ENCODE data around the gene MTOR.
"Not testable (repeated sequence)": the region's sequence is repeated elsewhere in the genome, so short reads cannot be mapped to it uniquely, and the experiment has no call there.

Gene MTOR

GRCh38 chr1:11180342-11180744 lies 82.0 kb downstream of the MTOR start:
- no peak for DNase-seq (ENCODE audit: low spot score)

- not testable (repeated sequence) for DNase-seq (ENCODE audit: low spot score)
Observed at GRCh38 chr1:11179749-11180148, 82.6 kb downstream of the MTOR start.

GRCh38 chr1:11179125-11179524 lies 83.2 kb downstream of the MTOR start:
- DNase-seq (ENCODE audit: low spot score) = no peak

- no peak for DNase-seq (ENCODE audit: low spot score)
Observed at GRCh38 chr1:11178021-11179015, 84.0 kb downstream of the MTOR start.

GRCh38 chr1:11176081-11176706 lies 86.2 kb downstream of the MTOR start:
- DNase-seq (ENCODE audit: low spot score) = no peak

GRCh38 chr1:11175461-11175860 lies 86.9 kb downstream of the MTOR start:
- no peak for DNase-seq (ENCODE audit: low spot score)

GRCh38 chr1:11174261-11174942 lies 87.9 kb downstream of the MTOR start:
- peak; percentile 68 for DNase-seq (ENCODE audit: low spot score)

- DNase-seq (ENCODE audit: low spot score) = no peak
Observed at GRCh38 chr1:11170102-11170501, 92.2 kb downstream of the MTOR start.

GRCh38 chr1:11169202-11169601 lies 93.1 kb downstream of the MTOR start:
- DNase-seq (ENCODE audit: low spot score) = no peak

- DNase-seq (ENCODE audit: low spot score) = no peak
Observed at GRCh38 chr1:11168731-11169130, 93.6 kb downstream of the MTOR start.

- not testable (repeated sequence) for DNase-seq (ENCODE audit: low spot score)
Observed at GRCh38 chr1:11166744-11167143, 95.6 kb downstream of the MTOR start.

GRCh38 chr1:11162752-11163151 lies 99.6 kb downstream of the MTOR start:
- not testable (repeated sequence) for DNase-seq (ENCODE audit: low spot score)

- peak; percentile 43 for DNase-seq (ENCODE audit: low spot score)
Observed at GRCh38 chr1:11158720-11159321, 103.5 kb downstream of the MTOR start.

- DNase-seq (ENCODE audit: low spot score) = no peak
Observed at GRCh38 chr1:11158291-11158690, 104.1 kb downstream of the MTOR start.

- DNase-seq (ENCODE audit: low spot score) = no peak
Observed at GRCh38 chr1:11157867-11158266, 104.5 kb downstream of the MTOR start.

- no peak for DNase-seq (ENCODE audit: low spot score)
Observed at GRCh38 chr1:11157394-11157793, 105.0 kb downstream of the MTOR start.

GRCh38 chr1:11156963-11157362 lies 105.4 kb downstream of the MTOR start:
- no peak for DNase-seq (ENCODE audit: low spot score)

- DNase-seq (ENCODE audit: low spot score) = no peak
Observed at GRCh38 chr1:11156441-11156840, 105.9 kb downstream of the MTOR start.

- no peak for DNase-seq (ENCODE audit: low spot score)
Observed at GRCh38 chr1:11153184-11153583, 109.2 kb downstream of the MTOR start.

GRCh38 chr1:11152755-11153154 lies 109.6 kb downstream of the MTOR start:
- DNase-seq (ENCODE audit: low spot score) = no peak

- DNase-seq (ENCODE audit: low spot score) = no peak
Observed at GRCh38 chr1:11151826-11152612, 110.3 kb downstream of the MTOR start.

Data from COLO829 (cell line).